SK-N-SH (cell line): ENCODE results near the gene OR10R2. TPM values are rescaled to one million over a fixed set of nuclear protein-coding genes. Genes with fewer than 3 reads are reported as not detected.

Experiments used
- CTCF ChIA-PET: fragments of 300-600, 350-600 bp; formaldehyde crosslinking; extraction: SDS; loops from one replicate; lab custom pipeline; 2021; lab: Yijun Ruan, JAX
- POLR2A ChIA-PET: fragments of 350-600 bp; sonication (Branson Sonifier 250); formaldehyde crosslinking; extraction: SDS; loops from one replicate; lab custom pipeline; 2020; ENCODE audit warnings: antibody characterized with exemption, inconsistent platforms; lab: Yijun Ruan, JAX
- DNase-seq: peaks from one replicate; pipeline ENCODE4 v3.0.0; 2012
- H2AFZ ChIP-seq: fragments of 200-600 bp; sonication (generic); 2 replicates; pipeline ENCODE4 v1.8.1; 2016; ENCODE audit warnings: antibody characterized with exemption, mild to moderate bottlenecking, low read depth
- H3F3A ChIP-seq: fragments of 200-600 bp; sonication (generic); replicated peaks from 2 replicates; pipeline ENCODE3; 2016; ENCODE audit warnings: antibody characterized with exemption, mild to moderate bottlenecking; ENCODE audit not compliant: insufficient read depth
- H3K27ac ChIP-seq, 2 experiments: fragments of 200-500 bp in 1 of 2; fragments of 200-600 bp in 1 of 2; sonication (Bioruptor generic) in 1 of 2; sonication (generic), shearing (Covaris generic) in 1 of 2; 2 replicates each; pipeline versions ENCODE4 v1.5.1 to v1.6.1; 2014 to 2016; ENCODE audit warnings: low read depth in 2 of 2, inconsistent platforms in 1 of 2, low read length in 1 of 2, mild to moderate bottlenecking in 1 of 2, mixed read lengths in 1 of 2
- H3K27me3 ChIP-seq: fragments of 200-600 bp; sonication (generic), shearing (Covaris generic); 2 replicates; pipeline ENCODE4 v1.6.1; 2016; ENCODE audit warnings: mixed run types; ENCODE audit not compliant: insufficient read depth
- H3K36me3 ChIP-seq, 2 experiments: fragments of 200-500 bp in 1 of 2; fragments of 200-600 bp in 1 of 2; sonication (Bioruptor generic) in 1 of 2; sonication (generic) in 1 of 2; replicated peaks in 1 of 2; 2 replicates each; pipeline versions ENCODE3 to v1.5.1; 2014 to 2016; ENCODE audit warnings: low read length in 1 of 2, mild to moderate bottlenecking in 1 of 2; ENCODE audit not compliant: insufficient read depth in 2 of 2, control insufficient read depth in 1 of 2
- H3K4me1 ChIP-seq, 2 experiments: fragments of 200-500 bp in 1 of 2; fragments of 200-600 bp in 1 of 2; sonication (Bioruptor generic) in 1 of 2; sonication (generic), shearing (Covaris generic) in 1 of 2; 2 replicates each; pipeline versions ENCODE4 v1.5.1 to v1.6.1; 2014 to 2016; ENCODE audit warnings: low read depth in 1 of 2, low read length in 1 of 2, mixed run types in 1 of 2; ENCODE audit not compliant: insufficient read depth in 2 of 2, control insufficient read depth in 1 of 2
- H3K4me2 ChIP-seq: fragments of 200-600 bp; sonication (generic), shearing (Covaris generic); 2 replicates; pipeline ENCODE4 v1.6.1; 2017; ENCODE audit warnings: mixed run types
- H3K4me3 ChIP-seq, 2 experiments: fragments of 200-500 bp in 1 of 2; fragments of 200-600 bp in 1 of 2; sonication (Bioruptor generic) in 1 of 2; sonication (generic), shearing (Covaris generic) in 1 of 2; 2 replicates each; pipeline versions ENCODE4 v1.5.1 to v1.8.1; 2014 to 2016; ENCODE audit warnings: low read depth in 2 of 2, inconsistent platforms in 1 of 2, low read length in 1 of 2, mild to moderate bottlenecking in 1 of 2, mixed read lengths in 1 of 2, moderate library complexity in 1 of 2
- H3K79me2 ChIP-seq: fragments of 200-600 bp; sonication (generic); 2 replicates; pipeline ENCODE4 v1.8.1; 2017; ENCODE audit warnings: mild to moderate bottlenecking; ENCODE audit not compliant: insufficient read depth
- H3K9ac ChIP-seq: fragments of 200-600 bp; sonication (generic); 2 replicates; pipeline ENCODE4 v1.6.1; 2017; ENCODE audit warnings: mixed run types
- H3K9me2 ChIP-seq: fragments of 200-600 bp; sonication (generic); 2 replicates; pipeline ENCODE4 v1.6.1; 2017; ENCODE audit warnings: mixed run types
- H3K9me3 ChIP-seq: fragments of 200-600 bp; sonication (generic); 2 replicates; pipeline ENCODE4 v1.6.1; 2017; ENCODE audit warnings: mixed run types, mild to moderate bottlenecking, moderate library complexity
- H4K20me1 ChIP-seq: fragments of 200-600 bp; sonication (generic); 2 replicates; pipeline ENCODE4 v1.6.1; 2017; ENCODE audit warnings: mild to moderate bottlenecking, mixed run types; ENCODE audit not compliant: insufficient read depth
- CTCF ChIP-seq: fragments of 200-600 bp; sonication (generic); IDR thresholded peaks from 2 replicates; pipeline ENCODE4 v1.6.1; 2017; ENCODE audit warnings: antibody characterized with exemption, mild to moderate bottlenecking, moderate library complexity
- MXI1 ChIP-seq: IDR thresholded peaks from 2 replicates; pipeline ENCODE4 v1.6.1; 2012; ENCODE audit warnings: mild to moderate bottlenecking, low read depth, low read length, improper control_type of control experiment
- RAD21 ChIP-seq: IDR thresholded peaks from 2 replicates; pipeline ENCODE4 v1.6.1; 2012; ENCODE audit warnings: mild to moderate bottlenecking, low read length
- SMC3 ChIP-seq: IDR thresholded peaks from 2 replicates; pipeline ENCODE4 v1.6.1; 2012; ENCODE audit warnings: low read depth, low read length, improper control_type of control experiment
- WGBS: methylation state at CpG from one replicate; pipeline ENCODE4 v1.1.6; 2017; ENCODE audit warnings: low lambda C conversion rate; 5-methylcytosine and 5-hydroxymethylcytosine counted together
- polyA plus RNA-seq, 3 experiments: library from polyadenylated mRNA; depleted of rRNA; stranded (reverse); fragments of >200 nt; gene quantifications; 2 replicates each; pipeline ENCODE4 v1.2.3, GENCODE V29; 2012

Gene OR10R2
- polyA plus RNA-seq, 1 of the 3 experiments (the other 2 are of a cell fraction), result not detected

- Histone ChIP-seq H3K27ac (no peak overlapping the region), H3K9me3 (no peaks in the 10 kb centered on the region), H2AFZ (no peak overlapping the region), H3K4me2 (no peak overlapping the region), H3K27me3 (no peaks in the 10 kb centered on the region; the same call in 1 of the 2 replicates), H3F3A (no peaks in the 10 kb centered on the region), H3K79me2 (no peaks in the 10 kb centered on the region), H4K20me1 (no peaks in the 10 kb centered on the region), H3K36me3 (no peaks in the 10 kb centered on the region), H3K4me3 (no peak overlapping the region), H3K4me1 (no peaks in the 10 kb centered on the region)
- DNase-seq, result peak; percentile 1
- ChIA-PET CTCF (interaction anchor here (0.8 to 1.3 kb wide), 4 partner anchors 12 to 323 kb away, joined by 3 to 11 read pairs (median 4); no protein-coding TSS in a partner anchor), POLR2A (no interaction called here)
- WGBS, result 0% methylated on average over 2 of the region's 2 CpGs
- TF ChIP-seq CTCF, result peak; percentile 62
- TF ChIP-seq RAD21, result peak; percentile 47; the same call in 1 of the 2 replicates
- peak; percentile 40 for TF ChIP-seq SMC3
- no peak for TF ChIP-seq MXI1
- TF ChIP-seq, all 33 proteins: peak for 3
- H3K9ac ChIP-seq, result no peak overlapping the region
- no peaks in the 10 kb centered on the region for H3K9me2 ChIP-seq
Observed at GRCh38 chr1:158527190-158527815, 55.3 kb downstream of the OR10R2 start.

Other genes with a start within 250 kb of the OR10R2 start
- gene CD1A, start 217.8 kb upstream of the OR10R2 start, polyA plus RNA-seq (2012; rRNA removed), result not detected in 2 replicates
- gene CD1C, start 182.3 kb upstream of the OR10R2 start, polyA plus RNA-seq (2012; rRNA removed), result not detected in 2 replicates
- gene CD1B, start 140.7 kb upstream of the OR10R2 start, polyA plus RNA-seq (2012; rRNA removed), result not detected in 2 replicates
- gene CD1E, start 118.3 kb upstream of the OR10R2 start, polyA plus RNA-seq (2012; rRNA removed), result not detected in 2 replicates
- not detected in 2 replicates for gene OR10T2, start 72.8 kb upstream of the OR10R2 start, polyA plus RNA-seq (2012; rRNA removed)
- gene OR10K2, start 46.0 kb upstream of the OR10R2 start, polyA plus RNA-seq (2012; rRNA removed), result not detected in 2 replicates
- not detected in 2 replicates for gene OR10K1, start 10.4 kb upstream of the OR10R2 start, polyA plus RNA-seq (2012; rRNA removed)
- gene OR6Y1, start 82.2 kb downstream of the OR10R2 start, polyA plus RNA-seq (2012; rRNA removed), result not detected in 2 replicates
- not detected in 2 replicates for gene OR6P1, start 98.4 kb downstream of the OR10R2 start, polyA plus RNA-seq (2012; rRNA removed)
- not detected in 2 replicates for gene OR10X1, start 107.7 kb downstream of the OR10R2 start, polyA plus RNA-seq (2012; rRNA removed)
- gene OR10Z1, start 133.0 kb downstream of the OR10R2 start, polyA plus RNA-seq (2012; rRNA removed), result not detected in 2 replicates
- not detected in 2 replicates for gene SPTA1, start 214.5 kb downstream of the OR10R2 start, polyA plus RNA-seq (2012; rRNA removed)
- gene OR6K2, start 228.4 kb downstream of the OR10R2 start, polyA plus RNA-seq (2012; rRNA removed), result not detected in 2 replicates
- not detected in 2 replicates for gene OR6K3, start 248.5 kb downstream of the OR10R2 start, polyA plus RNA-seq (2012; rRNA removed)